ENCODE results near the gene PPP6R2.

PPP6R2 gene

GRCh38 chr22:50485221-50486131 lies 142.3 kb downstream of the PPP6R2 start:
- no peak for TF ChIP-seq CTCF (IDR thresholded peaks at IDR 0.05; ENCODE audit: low read depth, low read length)
- DNase-seq (ENCODE audit: extremely low read depth, low read depth), result no peak

- no peak for TF ChIP-seq CTCF (IDR thresholded peaks at IDR 0.05; ENCODE audit: low read depth, low read length)
- DNase-seq (ENCODE audit: extremely low read depth, low read depth), result no peak
These were observed 143.6 kb downstream of the PPP6R2 start, which contains the start of gene MIOX for GRCh38 chr22:50486561-50487289. Gene MIOX (plus strand): TSS chr22:50486859. CDS start chr22:50486898, 39 bp downstream.

- no peak for DNase-seq (ENCODE audit: extremely low read depth, low read depth)
- TF ChIP-seq CTCF (IDR thresholded peaks at IDR 0.05; ENCODE audit: low read depth, low read length), result no peak
These were observed 144.3 kb downstream of the PPP6R2 start for GRCh38 chr22:50487290-50488005.

- TF ChIP-seq CTCF (IDR thresholded peaks at IDR 0.05; ENCODE audit: low read depth, low read length), result no peak
- DNase-seq (ENCODE audit: extremely low read depth, low read depth), result no peak
These were observed 145.0 kb downstream of the PPP6R2 start for GRCh38 chr22:50488006-50488677.

- DNase-seq (ENCODE audit: extremely low read depth, low read depth), result no peak
- no peak for TF ChIP-seq CTCF (IDR thresholded peaks at IDR 0.05; ENCODE audit: low read depth, low read length)
These were observed 145.8 kb downstream of the PPP6R2 start for GRCh38 chr22:50488886-50489285.

GRCh38 chr22:50489363-50490243 lies 146.5 kb downstream of the PPP6R2 start:
- TF ChIP-seq CTCF (IDR thresholded peaks at IDR 0.05; ENCODE audit: low read depth, low read length), result no peak
- DNase-seq (ENCODE audit: extremely low read depth, low read depth), result no peak

All from AG09319 (cell line).